Stimulated activated CD8-positive, alpha-beta memory T cell treated with anti-CD3 and anti-CD28 coated beads, Interleukin-15, amount 100 ng/mL, for 4 hours (primary cell): Measurements from ENCODE around the gene SHISAL2A.

Experiments
- DNase-seq, 2 donors: peaks; one replicate each; pipeline ENCODE4 v3.0.0-alpha.2; 2020; ENCODE audit warnings: low read depth in 2 of 2

SHISAL2A gene

DNA sequence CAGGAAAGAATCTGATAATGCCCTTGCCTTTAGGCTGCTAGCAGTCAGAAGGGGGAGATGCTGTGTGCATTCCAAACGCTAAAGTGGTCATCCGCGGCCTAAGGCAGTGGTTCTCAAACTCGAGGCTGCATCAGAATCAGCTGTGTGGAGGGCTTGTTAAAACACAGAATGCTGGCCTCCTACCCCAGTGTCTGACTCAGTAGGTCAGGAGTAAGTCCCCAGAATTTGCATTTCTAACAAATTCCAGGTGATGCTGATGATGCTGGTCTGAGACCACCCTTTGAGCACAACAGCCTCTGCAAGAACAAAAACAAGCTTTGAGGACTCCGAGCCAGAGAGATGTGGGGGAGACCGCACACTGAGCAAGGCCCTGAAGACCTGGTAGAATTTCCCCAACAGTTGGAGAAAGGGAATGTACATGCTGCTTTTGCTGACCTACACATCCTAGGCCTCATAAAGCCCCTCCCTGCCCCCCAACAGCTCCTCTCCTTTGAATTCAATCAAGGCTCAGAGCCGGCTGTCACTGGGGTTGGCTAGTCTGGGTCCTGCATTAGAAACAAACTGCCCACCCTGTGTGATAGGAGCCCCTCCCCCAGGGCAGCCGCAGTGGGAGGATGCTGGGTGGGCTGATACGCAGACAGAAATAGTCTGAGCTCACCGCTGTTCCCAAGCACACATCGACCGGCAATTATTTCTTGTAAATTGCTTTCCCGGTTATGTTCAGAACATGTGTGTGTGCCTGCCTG, 27.1 kb downstream of the SHISAL2A start:
- DNase-seq = no peak

DNA sequence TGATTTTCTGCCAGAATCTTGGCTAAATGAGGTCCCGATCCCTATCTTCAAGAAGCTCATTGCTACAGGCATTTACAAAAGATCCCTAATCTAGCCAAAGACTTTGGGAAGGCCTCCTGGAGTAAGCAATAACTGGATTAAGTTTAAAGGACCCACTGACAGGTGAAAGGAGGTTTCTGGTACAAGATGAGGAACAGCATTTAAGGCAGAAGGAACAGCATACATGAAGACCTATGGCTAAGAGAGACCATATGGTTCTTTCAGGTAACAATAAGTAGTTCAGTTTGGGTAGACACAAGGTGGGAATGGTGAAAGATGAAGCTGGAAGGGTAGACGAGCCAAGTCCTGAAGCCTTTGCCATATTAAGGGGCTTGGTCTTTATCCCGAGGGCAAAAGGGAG, 27.8 kb downstream of the SHISAL2A start:
- DNase-seq = no peak

DNA sequence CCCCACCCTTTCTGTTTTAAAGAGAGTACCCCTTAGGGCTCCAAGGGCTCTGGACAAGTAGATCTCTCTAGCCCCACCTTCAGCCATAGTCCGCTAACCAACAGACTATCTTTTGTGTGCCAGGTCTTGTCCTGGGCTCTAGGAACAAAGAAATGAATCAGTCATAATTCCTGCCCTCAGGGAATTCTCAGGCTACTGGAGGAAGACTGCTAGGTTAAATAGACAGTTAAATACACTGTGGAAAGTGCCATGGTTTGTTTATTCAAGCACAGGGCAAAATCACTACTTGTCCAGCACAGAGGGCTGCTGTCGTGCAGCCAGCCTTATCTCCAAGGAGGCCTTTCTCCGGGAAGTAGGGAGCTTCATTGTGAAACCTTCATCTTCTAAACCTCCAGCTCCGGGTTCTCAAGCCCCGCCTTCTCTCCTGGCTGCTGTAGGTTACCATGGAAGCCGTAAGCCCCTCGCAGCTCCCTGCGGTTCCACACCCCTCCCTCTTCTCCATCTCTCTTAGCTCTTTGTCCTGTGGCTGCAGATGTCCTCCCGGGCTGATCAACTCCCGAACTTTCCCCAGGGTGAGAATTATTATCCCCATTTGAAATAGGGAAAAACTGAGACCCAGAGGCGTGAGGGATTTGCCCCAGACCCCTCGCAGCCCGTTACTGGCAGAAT, 29.8 kb downstream of the SHISAL2A start:
- DNase-seq = no peak

DNA sequence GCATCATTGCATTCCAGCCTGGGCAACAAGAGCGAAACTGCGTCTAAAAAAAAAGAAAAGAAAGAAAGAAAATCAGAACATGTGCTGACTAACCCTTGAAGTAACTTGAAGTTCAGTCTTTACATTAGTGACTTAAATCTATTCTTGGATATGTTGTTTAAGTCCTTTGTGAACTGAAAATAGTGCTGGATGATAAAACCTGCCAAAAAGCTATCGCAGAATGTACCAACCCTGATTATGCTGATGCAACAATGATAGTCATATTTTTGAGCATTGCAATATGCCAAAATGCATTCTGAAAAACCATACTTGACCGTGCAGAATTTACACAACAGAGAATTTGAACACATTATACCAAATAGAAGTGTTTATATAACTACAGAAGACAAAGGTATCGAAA, 30.7 kb downstream of the SHISAL2A start:
- no peak for DNase-seq

DNA sequence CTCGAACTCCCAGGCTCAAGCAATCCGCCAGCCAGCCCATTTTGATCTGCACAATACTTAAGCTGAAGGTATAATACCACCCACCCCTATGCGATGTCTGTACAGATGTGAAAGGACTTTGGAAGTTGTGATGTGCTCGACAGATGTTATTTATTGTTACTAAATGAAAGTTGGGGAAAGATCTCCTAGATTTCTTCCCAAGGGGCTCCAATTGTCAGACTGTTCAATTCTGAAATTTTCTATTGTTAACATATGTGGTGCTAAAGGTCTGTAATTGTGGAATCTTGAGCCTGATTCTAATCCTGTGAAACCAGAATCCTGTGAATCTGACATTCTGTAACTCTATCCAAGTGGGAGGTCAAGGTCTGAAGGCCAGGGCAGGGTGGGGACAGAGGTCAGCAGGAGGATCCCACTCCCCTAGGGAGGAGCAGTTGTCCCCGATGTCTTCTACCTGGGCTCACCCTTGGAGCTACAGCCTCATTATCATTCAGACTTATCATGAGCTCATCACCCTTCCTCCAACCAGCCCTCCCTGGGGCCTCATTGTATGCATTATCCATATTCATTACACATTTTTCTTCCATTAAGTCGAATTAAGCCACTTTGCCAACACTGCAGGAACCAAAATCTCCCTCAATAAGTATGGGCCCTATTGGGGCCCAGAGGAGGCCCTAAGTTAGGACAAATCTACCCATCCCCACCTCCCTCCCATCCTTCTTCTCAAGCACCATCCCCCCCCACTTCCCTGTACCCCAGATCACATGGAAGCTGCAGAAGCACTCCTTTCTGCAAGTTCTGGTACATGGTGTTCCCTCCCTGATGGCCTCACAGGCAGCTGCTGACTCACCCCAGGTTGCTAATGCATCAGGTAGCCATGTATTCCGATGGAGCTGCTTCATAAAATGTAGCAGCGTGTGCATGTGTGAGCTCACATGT, 32.3 kb downstream of the SHISAL2A start:
- DNase-seq = no peak

DNA sequence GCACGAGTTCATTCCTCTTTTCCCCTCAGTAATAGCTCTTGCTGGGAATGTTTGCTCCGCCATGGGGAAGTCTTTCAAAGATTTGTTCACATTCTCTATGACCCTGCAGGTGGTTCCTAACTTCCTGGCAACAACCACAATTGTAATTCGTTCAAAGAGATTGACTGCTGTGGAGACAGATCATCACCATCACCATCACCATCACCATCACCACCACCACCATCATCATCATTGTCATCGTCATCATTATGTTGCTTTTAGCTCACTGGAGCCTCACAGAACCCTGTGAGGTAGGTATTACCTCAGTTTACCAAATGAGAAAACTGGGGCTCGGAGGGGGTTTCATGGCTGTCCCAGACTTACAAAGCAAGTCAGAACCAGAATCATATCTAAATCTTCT, 34.3 kb downstream of the SHISAL2A start:
- DNase-seq = no peak

DNA sequence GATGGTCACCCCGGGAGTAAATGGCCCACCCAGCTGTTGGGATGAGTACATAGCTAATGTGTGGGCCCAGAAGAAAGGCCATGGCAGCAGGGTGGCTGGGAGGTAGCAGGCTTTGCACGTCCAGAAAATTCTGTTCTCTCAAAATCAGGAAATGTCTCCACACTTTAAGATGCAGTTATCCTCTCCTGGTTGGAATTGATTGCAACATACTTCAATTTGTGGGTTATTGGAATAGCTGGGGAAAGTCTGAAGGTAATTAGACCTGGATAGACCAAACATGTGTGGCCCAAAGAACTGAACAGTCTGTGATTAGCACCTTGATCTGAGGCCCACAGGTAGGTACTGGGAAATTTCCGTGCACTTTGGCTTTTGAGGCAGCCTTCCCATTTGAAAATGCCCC, 35.0 kb downstream of the SHISAL2A start:
- DNase-seq = no peak

DNA sequence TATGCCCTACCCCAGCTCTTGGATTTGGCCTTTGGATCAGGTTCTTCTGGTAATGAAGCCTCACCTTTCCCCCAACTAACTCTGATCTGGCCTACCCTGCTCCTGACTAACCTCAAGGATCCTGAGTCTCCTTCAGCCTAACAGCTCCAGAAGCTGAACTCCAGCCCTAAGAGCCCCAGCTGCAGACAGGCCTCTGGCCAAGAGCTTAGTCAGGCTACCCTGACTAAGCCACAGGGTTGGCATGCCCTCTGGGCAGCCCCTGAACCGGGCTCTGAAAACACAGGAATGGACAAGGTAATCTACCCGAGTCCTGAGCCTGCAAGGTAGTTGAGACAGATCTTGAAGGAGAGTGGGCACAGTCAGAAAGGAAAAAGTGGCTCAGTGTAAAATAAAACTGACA, 35.7 kb downstream of the SHISAL2A start:
- no peak for DNase-seq

DNA sequence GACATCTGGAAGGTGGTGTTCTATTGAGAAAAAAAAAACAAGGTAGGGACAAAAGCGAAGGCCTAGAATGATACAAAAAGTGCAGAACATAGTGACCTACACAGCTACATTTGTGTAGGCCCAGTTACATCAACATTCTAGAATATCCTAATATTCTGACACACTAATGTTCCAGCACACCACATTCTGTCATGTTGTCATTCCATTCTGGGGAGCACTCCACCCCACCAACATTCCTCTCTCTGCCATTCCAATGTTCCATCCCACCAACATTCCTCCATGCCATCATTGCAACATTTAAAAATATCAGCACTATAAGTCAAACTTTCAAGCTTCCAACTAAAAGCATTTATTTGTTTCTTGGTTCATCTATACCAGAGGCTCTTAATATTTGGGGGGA, 36.7 kb downstream of the SHISAL2A start:
- no peak for DNase-seq

DNA sequence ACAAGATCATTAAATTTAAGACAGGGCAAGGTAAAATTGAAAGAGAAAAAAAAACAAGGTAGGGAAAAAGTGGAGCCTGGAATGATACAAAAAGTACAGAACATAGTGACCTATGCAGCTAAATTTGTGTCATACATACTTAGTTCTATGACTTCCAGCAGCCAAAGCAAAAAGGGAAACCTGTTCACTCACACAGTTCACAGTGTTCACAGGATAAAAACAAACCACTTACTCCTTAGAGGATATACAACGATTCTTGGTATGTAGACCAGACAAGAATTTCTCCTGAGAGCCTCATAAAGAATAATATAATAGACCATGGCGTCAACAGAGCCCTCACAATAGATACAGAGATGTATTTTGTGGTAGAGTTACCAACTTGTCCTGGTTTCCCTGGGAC, 37.6 kb downstream of the SHISAL2A start:
- no peak for DNase-seq

DNA sequence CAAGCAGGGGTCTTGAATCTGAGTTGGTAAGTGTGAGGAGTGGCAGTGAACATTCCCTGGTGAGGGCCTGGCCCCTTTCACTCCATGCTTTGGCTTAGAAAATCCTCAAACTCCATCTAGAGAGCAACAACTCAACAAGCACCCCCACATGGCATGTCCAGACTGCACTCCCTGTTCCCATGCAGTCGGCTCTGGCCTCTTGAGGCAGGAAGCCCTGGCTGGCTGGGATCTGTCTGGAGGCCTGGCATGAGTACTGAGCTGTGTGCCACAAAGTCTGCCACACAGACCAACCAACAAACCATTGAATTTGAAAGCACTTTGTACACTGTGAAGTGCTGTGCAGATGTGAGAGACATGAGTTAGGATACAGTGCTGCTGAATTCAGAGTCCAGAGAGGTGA, 40.0 kb downstream of the SHISAL2A start:
- DNase-seq = no peak

DNA sequence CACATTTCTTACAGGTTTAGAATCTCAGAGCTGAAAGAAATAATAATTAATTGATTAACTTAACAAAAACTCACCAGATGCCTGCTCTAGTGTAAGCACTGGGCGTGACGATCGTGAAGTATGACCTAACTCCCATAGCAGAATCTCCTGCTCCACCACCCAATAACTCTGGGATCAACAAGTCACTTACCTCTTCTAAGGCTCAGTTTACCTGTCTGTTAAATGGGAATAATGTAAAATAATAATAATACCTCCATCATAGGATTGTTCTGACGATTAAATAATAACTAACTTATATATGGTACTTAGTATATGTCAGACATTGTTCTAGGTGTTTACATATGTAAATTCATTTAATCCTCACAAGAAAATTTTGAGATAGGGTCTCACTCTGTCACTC, 40.5 kb downstream of the SHISAL2A start:
- no peak for DNase-seq

DNA sequence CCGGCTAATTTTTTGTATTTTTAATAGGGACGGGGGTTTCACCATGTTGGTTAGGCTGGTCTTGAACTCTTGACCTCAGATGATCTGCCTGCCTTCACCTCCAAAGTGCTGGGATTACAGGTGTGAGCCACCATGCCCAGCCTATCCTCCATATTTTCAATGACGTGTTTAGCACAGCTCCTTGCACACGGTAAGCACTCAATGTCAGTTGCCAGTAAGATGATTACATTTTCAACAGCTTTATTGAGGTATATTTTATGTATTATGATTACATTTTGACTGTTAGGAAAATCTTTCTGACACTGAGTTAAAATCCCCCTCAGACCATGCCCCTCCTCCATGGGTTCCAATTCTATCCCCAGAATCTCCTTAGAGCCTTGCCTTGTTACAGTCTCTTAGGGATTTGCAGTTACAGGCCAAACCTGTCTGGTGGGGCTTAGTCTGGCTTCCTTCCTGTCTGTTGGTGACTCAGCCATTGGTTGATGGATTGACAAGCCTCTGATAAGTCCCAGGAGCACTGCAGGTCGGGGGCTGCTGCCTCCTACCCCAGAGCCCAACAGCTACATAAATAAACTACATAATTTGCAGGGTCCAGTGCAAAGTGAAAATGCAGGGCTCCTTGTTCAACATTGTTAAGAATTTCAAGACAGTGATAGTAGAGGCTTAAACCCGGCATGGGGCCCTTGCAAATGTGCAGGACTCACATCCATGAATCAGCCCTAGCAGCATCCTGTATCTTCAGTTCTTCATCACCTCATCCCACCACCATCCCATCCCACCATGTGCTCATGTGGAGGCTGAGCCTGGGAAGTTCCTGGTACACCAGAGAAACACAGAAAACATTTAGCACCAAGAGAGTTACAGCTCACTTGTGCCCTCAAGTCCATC, 41.8 kb downstream of the SHISAL2A start:
- no peak for DNase-seq

DNA sequence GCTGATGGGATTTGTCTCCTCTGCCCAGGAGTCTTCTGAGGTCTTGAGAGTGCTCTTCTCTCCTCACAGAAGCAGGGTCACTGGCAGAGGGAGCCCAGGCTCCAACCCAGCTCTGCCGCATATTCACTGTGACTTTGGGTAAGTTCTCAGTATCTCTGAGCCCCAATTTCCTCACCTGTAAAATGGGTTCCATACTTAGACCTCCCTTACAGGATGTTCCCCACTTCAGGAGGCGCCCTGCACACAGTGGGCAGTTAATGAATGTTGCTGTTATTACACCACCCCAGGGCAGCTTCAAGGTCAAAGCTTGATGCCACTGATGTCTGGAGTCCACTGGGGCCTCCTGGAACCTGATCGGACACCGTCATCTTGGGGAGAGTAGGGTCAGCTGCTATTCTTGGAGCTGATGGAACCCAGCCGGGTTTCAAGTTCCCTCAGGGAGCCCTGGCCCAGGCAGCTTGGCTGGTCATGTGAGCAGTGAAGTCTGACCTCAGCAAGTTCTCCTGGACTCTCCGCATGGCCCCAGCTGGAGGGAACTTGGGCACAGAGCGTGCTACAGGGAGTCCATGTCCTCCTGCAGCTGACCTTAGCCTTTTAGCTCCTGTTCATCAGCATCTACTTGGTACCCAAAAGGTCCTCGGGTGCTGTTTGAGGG, 43.4 kb downstream of the SHISAL2A start:
- no peak for DNase-seq

DNA sequence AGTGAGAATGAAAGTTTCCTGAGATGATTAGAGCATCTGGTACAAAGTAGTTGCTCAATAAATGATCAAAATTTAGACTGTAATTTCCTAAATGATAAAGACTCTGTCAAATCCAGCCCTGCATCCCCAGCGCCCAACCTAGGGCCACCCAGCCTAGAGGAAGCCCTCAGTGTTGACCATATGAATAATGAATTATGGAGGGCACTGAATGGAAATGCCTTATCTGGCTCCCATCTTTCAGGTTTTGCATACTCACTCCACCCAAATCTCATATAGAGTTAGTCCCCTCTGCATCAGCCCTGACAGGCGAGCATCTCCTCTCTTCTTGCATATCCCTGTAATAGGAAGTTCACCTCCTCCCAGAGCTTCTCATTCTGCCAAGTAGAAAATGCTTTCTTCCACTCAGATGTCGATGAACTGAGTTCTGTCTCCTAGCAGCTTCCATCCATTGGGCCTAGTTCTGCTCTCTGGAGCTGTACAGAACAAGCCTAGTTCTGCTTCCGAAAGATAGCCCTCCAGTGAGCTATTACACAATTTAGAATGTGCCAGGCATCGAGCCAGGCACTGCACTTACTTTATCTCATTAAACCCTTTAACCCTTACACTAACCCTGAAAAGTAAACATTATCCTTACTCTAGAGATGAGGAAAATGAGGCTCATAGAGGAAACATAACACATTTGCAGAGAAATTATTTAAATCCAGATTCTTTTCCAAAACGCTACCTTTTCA, 44.3 kb downstream of the SHISAL2A start:
- no peak for DNase-seq

DNA sequence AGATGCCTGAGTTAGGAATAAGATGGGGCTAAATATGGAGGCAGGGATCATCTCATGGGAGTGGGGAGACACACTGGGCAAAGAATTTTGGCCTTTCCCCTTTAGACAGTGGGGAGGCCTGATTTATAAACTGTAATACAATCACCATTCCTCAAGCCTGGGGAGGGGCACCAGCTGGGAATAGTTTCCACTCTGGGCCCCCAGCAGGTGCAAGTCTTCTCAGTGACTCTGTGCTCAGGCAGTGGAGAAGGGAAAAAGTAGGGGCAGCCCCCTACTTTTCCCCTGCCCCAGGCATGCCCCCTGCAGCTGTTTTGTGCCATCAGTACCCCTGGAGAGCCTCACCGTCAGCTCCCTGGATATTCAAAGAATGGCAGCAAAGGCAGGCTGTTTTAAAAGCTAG, 46.1 kb downstream of the SHISAL2A start:
- no peak for DNase-seq

DNA sequence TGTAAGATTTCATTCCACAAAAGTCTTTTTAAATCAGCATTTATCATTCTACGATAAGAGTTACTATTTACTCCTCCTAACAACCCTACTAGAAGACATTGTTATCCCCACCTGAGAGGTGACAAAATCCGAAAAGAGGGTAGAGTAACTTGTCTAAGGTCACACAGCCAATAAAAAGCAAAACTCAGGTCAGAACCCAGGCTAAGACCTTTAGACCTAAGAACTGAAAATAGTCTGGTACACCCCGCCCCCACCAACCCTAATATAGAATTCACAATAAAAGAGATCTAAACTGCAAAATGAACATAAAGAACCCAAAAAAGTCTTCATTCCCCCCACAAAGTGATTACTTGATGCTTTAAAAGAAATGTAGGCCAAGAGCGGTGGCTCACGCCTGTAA, 46.5 kb downstream of the SHISAL2A start:
- no peak for DNase-seq

DNA sequence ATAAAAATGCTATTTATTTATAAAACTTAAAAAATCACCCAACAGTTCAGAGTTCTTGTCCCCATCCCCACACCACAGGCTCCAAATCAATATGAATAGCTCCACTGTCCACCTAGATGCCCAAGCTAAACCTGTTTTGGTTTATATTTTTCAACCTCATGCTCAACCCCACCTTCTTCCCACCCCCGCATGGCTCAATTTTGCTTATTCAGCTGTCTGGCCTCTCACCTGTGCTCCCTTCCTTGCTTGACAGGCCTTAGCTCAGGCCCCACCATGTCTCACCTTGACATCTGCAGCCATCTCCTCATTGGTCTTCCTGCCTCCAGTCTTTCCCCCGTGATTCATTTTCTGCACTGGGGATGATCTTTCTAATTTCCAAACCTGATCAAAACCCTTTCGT, 47.4 kb downstream of the SHISAL2A start:
- no peak for DNase-seq

DNA sequence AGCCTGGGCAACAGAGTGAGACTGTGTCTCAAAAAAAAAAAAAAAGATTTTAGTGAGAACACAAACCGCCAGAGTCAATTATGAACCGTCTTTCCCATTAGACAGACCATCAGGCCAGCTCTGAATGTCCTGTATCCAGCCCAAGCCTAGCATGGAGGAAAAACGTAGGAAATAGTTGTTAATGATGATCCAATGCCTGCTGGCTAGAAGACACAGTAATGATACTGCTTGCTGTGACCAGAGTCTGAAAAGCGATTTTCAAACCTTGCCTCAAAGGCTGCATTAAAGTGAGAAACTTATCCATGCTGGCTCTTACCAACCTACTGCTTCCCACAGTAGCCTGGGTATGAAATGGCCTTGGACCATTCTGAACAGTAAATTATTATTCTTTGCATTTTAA, 48.2 kb downstream of the SHISAL2A start:
- DNase-seq = no peak

DNA sequence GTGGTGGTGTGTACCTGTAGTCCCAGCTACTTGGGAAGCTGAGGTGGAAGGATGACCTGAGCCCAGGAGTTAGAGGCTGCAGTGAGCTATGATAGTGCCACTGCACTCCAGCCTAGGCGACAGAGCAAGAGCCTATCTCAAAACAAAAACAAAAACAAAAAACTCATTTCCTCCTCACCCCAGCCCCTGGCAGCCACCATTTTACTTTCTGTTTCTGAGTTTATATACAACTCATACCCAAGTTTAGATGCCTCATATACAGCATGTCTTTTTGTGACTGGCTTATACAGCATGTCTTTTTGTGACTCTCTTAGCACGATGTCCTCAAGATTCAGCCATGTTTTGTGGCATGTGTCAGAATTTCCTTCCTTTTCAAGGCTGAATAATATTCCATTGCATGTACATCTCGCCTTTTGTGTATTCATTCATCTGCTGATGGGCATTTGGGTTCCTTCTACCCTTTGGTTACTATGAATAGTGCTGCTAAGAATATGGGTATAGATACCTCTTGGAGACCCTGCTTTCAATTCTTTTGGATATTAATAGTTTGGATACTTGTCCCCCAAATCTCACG, 50.5 kb downstream of the SHISAL2A start:
- no peak for DNase-seq
